Neuron (in vitro differentiated cells): ENCODE results near the gene CCL27.

Experiments used
- H2AFZ ChIP-seq: one replicate; pipeline ENCODE4 v1.6.1; 2013; ENCODE audit warnings: low read depth, mild to moderate bottlenecking, inconsistent platforms, low read length, moderate library complexity
- H3K27me3 ChIP-seq: one replicate; pipeline ENCODE4 v1.6.1; 2013; ENCODE audit warnings: low read length; ENCODE audit not compliant: insufficient read depth
- H3K36me3 ChIP-seq: one replicate; pipeline ENCODE4 v1.6.1; 2013; ENCODE audit warnings: low read length; ENCODE audit not compliant: insufficient read depth
- H3K4me1 ChIP-seq: one replicate; pipeline ENCODE4 v1.6.1; 2013; ENCODE audit warnings: low read length; ENCODE audit not compliant: insufficient read depth
- H3K4me3 ChIP-seq: 2 replicates; pipeline ENCODE4 v1.5.1; 2013; ENCODE audit warnings: mild to moderate bottlenecking, low read length, moderate library complexity
- H3K9me3 ChIP-seq: one replicate; pipeline ENCODE4 v1.6.1; 2013; ENCODE audit warnings: low read length

Gene CCL27

DNA sequence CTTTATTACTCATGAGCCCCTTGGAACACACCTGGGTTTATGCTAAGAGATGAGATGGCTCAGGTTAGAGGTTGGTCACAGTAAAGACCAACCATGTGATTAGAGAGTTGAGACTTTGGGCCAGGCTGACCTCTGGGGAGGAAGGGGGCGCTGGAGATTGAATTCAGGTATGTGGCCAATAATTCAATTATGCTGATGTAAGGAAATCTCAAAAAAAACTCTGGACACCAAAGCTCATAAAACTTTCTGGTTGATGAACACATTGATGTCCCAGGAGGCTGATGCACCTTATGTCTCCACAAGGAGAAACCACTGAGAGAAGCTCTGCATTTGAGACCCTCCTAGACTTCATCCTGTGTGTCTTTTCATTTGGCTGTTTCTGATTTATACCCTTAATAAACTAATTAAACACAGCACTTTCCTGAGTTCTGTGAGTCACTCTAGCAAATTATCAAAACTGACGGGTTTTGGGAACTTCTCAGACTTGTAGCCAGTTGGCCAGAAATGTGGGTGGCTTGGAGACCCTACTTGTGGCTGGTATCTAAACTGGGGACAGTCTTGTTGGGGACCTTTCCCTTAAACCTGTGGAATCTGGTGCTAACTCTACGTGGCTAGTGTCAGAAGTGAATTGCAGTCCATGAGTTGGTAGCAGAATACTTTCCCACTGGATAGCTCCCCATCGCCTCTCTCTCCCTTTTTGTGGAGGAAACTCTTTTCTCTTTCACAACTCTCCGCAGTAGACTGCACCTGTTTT is 7.5 kb upstream of the CCL27 start:
- H3K4me1 ChIP-seq: peaks cover 4% of the 10 kb centered on the region
- no peaks in the 10 kb centered on the region for H3K36me3 ChIP-seq
- H2AFZ ChIP-seq: no peak overlapping the region
- no peak overlapping the region for H3K4me3 ChIP-seq
- no peaks in the 10 kb centered on the region for H3K27me3 ChIP-seq
- H3K9me3 ChIP-seq: no peaks in the 10 kb centered on the region

DNA sequence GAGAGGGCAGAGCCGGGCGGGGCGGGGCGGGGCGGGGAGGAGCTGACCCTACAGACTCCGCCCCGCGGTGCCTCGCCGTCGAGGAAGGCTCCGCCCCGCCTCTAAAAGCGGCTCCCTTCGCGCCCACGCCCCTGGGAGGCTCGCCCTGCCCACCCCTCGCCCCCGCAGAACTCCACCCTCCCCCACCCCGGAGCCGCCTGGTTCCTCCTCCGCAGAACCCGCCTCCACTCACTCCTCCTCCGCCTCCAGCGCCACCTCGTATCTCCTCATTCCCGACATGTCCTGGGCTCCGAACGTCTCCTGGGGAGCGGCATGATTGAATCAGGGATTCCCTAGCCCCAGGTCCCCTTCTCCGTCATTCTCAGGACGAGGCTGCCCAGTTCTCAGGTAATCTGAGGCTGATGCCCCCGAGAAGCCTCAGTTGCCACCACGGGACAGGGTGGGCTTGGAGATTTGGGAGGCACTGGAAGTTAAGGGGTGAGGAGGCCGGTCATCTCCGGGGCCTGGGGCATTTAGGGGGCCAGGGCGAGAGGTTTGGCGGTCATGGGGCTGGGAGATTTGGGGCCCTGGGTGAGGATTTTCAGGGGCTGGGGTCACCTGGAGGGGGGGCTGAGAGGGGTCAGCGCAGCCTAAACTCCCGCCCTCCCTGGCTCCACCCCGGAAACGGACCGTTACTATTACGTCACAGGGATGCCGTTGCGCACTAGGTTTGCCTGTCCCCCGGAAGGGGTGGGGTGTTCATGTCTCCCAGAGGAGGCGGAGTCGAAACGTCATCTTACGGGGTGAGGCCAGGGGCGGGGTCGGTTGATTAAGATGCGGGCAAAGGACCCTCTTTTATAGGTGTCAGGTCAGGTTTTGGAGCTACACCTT is 3.2 kb upstream of the CCL27 start:
- Histone ChIP-seq H3K4me1 (peaks cover 7% of the 10 kb centered on the region), H3K9me3 (no peaks in the 10 kb centered on the region), H3K36me3 (no peaks in the 10 kb centered on the region), H3K4me3 (peak overlapping the region; percentile 60), H2AFZ (peak overlapping the region; percentile 52), H3K27me3 (no peaks in the 10 kb centered on the region)

DNA sequence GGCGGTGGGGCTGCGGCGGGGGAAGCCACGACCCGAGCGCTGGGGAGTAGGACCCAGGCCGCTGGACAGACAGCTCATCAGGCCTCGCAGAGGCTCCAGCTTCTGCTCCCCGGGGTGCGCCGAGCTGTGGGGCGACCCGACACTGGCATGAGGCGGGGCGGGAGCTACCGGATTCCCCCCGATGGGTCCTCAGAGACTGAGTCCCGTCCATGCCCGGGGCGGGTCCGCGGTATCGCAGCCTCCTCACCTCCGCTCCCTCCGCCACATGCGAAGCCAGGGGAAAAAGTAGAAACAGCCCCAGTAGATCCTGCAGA is 2.6 kb upstream of the CCL27 start:
- H3K27me3 ChIP-seq: no peaks in the 10 kb centered on the region
- peak overlapping the region; percentile 46 for H3K4me3 ChIP-seq
- no peaks in the 10 kb centered on the region for H3K9me3 ChIP-seq
- peak overlapping the region; percentile 52 for H2AFZ ChIP-seq
- H3K4me1 ChIP-seq: peaks cover 7% of the 10 kb centered on the region
- no peaks in the 10 kb centered on the region for H3K36me3 ChIP-seq

DNA sequence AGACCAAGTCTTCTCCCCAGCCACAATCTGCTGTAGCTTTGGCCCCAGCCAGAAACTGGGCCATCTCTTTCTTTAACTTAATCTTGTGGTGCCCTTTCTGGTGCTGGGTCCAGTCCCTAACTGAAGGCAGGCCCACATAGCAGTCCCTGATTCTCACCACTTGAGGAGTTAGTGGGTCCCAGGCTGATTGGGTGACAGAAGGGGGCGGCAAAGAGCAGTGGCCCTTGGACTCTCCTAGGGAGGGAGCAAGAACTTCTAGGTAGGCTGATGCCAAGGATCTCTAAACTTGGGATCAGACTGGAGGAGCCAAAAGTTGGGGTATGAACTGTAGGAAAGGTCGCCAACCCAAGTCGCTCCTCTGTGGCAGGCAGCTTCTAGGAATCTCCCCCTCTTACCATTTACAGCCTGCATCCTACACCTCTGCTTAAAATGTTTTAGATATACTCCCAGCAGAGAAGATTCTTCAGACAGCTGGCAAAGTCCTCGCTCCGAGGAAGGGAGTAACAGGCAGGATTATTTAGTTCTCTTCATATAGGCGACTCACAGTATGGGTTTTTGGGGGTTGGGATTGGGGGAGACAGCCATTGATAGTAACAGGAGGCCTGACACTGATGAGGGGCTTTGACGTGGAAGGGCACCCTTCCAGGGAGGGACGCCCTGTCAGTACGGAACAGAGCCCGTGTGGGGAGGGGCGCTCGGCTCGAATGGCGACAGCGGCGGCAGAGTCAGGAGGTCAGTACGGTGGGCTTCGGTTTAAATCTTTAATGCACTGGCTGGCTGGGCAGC is 2.0 kb upstream of the CCL27 start:
- Histone ChIP-seq H3K4me1 (peaks cover 7% of the 10 kb centered on the region), H2AFZ (peak overlapping the region; percentile 52), H3K36me3 (no peaks in the 10 kb centered on the region), H3K4me3 (peak overlapping the region; percentile 46), H3K9me3 (no peaks in the 10 kb centered on the region), H3K27me3 (no peaks in the 10 kb centered on the region)

DNA sequence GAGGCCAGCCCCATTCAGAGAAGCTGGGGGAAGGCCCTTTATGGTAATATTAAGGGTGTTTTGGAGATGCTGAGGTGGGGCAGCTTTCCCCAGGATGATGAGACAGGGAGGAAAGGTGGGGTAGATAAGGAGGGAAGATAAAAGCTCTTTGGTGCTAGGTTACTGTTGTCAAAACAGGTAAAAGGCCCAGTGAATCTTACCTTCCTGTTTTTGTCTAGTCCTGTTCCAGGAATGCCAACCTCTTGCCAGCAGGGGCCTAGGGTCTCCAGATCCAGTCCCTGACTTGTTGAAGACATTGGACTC is 797 bp upstream of the CCL27 start:
- Histone ChIP-seq H2AFZ (no peak overlapping the region), H3K4me3 (no peak overlapping the region), H3K9me3 (no peaks in the 10 kb centered on the region), H3K27me3 (no peaks in the 10 kb centered on the region), H3K4me1 (peaks cover 7% of the 10 kb centered on the region), H3K36me3 (no peaks in the 10 kb centered on the region)

DNA sequence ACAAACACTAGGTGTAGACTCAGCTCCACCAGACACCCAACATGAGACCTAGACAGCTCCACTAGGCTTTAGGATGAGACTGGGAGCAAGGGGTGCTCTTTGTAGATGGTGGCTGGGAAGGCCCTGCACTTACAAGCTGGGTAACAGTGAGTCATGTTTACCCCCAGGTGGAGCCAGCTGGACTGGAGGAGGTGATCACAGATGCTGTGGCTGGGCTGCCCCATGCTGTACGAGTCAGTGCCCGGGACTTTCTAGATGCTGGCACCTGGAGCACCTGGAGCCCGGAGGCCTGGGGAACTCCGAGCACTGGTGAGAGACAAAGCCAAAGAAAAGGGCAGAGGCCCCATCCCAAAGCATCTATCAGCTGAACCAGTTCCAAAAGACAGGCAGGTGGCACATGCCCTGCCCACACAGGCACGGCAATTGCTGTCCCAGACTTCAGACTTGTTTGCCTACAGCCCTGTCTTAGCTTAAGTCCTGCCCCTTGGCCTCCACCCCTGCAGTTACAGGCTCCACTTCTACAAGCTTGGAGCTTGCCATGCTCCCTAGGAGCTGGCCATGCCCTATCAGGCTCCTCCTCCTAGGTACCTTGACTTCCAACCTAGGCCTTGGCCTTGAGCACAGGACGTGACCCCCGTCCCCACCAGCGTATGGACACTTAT is 2.7 kb downstream of the CCL27 start:
- Histone ChIP-seq H3K4me1 (peaks cover under 1% of the 10 kb centered on the region), H3K36me3 (no peaks in the 10 kb centered on the region), H2AFZ (no peak overlapping the region), H3K4me3 (no peak overlapping the region), H3K9me3 (no peaks in the 10 kb centered on the region), H3K27me3 (no peaks in the 10 kb centered on the region)

DNA sequence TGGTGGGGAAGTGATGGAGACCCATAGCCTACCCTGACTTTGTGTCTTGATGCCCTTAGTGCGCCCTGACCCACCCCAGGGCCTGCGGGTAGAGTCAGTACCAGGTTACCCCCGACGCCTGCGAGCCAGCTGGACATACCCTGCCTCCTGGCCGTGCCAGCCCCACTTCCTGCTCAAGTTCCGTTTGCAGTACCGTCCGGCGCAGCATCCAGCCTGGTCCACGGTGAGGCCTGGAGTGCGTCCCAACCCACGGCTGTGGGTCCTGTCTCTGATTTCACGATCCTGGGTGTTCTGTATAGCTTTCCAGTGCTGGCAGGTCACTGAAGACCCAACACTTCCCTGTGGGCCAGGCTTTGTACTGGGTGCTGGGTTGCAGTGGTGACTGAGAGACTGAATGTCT is 4.0 kb downstream of the CCL27 start:
- Histone ChIP-seq H3K4me1 (peaks cover 7% of the 10 kb centered on the region), H3K9me3 (no peaks in the 10 kb centered on the region), H2AFZ (no peak overlapping the region), H3K27me3 (no peaks in the 10 kb centered on the region), H3K4me3 (no peak overlapping the region), H3K36me3 (no peaks in the 10 kb centered on the region)

DNA sequence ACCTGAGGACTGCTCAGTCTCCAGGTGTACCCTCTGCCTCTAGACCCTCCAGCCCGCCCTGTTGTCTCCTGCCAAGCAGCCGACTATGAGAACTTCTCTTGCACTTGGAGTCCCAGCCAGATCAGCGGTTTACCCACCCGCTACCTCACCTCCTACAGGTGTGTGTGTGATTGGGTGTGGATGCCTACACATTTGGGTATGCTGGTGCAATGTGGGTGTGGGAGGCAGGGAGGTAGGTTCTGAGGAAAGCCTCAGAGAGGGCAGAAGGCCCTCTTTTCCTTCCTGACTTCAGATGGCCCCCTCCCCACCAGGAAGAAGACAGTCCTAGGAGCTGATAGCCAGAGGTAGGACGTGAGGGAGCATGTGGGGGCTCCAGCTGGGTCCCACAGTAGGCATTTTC is 5.5 kb downstream of the CCL27 start:
- Histone ChIP-seq H3K27me3 (no peaks in the 10 kb centered on the region), H3K36me3 (no peaks in the 10 kb centered on the region), H2AFZ (no peak overlapping the region), H3K9me3 (no peaks in the 10 kb centered on the region), H3K4me1 (peaks cover 20% of the 10 kb centered on the region), H3K4me3 (no peak overlapping the region)

DNA sequence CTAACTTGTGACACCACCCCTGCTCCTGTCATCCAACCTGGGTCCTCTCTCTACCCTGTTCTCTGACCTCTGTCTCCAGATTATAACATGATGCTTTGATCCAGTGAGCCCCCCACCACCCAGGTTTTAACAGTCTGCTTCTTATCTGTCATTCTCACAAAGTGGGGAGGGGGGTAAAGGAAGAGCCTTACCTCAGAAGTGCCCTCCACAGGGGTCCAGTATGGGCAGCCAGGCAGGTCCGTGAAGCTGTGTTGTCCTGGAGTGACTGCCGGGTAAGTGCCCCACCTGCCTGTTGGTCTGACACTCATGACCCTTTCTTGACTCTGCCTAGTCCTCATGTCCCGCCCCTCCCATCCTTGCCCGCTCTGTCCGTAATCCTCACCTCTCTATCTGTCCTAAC is 7.1 kb downstream of the CCL27 start:
- Histone ChIP-seq H3K36me3 (no peaks in the 10 kb centered on the region), H3K9me3 (no peaks in the 10 kb centered on the region), H3K4me3 (no peak overlapping the region), H3K4me1 (peaks cover 32% of the 10 kb centered on the region), H3K27me3 (no peaks in the 10 kb centered on the region), H2AFZ (no peak overlapping the region)

DNA sequence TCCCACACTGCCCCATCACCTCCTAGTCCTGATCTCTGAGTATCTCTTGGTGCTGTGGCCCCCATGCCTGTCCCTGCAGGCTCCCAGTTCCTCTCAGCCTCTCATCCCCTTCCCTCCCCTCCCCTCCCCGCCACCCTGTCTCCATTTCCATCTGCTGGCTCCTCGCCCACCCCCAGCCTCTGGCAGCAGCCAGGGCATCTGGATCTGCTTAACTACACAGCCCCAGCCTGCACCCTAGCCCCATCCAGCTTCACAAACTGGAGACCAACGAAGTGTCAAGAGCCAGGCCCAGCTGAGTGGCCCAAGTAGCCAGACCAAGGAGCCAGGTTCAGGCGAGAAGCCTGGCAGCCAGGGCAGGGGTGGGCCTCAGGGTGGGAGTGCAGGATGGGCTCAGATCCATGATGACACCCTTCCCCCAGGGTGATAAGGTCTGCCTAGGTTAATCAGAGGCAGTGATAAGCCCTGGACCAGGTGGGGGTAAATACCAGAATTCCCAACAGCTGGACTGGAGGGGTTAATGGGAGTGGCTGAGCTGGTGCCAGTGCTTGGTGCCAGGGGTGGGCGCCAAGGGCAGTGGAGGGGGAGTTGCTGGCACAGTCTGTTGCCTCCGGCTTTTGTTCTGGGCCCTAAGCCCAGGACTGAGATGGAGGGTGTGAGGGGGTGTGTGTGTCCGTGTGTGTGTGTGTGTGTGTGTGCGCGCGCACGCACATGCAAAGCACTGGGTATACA is 8.0 kb downstream of the CCL27 start:
- Histone ChIP-seq H3K9me3 (no peaks in the 10 kb centered on the region), H2AFZ (no peak overlapping the region), H3K4me3 (no peak overlapping the region), H3K27me3 (no peaks in the 10 kb centered on the region), H3K36me3 (peaks cover 3% of the 10 kb centered on the region), H3K4me1 (peaks cover 32% of the 10 kb centered on the region)

DNA sequence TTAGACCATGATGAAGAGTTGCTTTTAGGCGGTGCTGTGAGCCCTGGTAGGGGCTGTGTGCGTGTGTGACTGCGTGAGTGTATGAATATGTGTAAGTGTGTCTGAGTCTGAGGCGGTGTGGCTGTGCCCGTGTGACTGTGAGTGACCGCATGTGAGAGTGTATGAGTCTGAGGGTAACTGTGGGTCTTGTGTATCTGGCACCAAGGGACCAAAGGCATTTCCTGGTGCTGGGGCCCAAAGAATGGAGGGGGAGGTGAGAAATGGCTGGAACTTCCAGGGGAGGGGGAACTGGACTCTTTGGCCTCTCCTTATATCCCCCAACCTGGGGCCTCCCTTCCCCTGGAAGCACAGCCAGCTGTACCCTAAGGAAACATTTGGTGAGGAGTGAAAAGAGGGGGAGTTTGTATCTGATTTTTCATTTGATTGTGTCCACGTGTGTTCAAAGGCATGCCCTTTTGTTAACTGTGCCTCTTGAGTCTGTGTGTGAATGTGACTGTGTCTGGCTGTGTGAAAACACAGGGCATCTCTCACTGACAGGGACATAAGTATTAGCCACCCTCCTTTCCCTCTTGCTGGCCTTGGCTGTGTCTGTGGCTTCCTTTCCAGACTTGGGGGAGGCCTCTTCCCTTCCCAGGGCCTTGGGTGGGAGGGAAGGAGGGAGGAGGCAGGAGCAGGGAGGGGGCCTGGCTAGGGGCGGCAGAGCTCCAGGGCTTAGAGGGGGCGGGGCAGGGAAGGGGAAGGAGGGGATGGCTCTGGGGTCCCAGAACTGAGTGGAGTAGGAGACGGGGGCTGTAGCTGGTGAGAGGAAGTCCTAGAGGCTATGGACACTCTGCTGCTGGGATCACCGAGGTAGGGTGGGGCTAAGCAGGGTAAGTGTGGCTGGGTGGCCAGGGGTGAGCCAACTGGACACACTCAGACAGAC is 9.0 kb downstream of the CCL27 start:
- H2AFZ ChIP-seq: no peak overlapping the region
- H3K9me3 ChIP-seq: no peaks in the 10 kb centered on the region
- no peak overlapping the region for H3K4me3 ChIP-seq
- H3K36me3 ChIP-seq: peaks cover 12% of the 10 kb centered on the region
- peaks cover 32% of the 10 kb centered on the region for H3K4me1 ChIP-seq
- H3K27me3 ChIP-seq: no peaks in the 10 kb centered on the region

DNA sequence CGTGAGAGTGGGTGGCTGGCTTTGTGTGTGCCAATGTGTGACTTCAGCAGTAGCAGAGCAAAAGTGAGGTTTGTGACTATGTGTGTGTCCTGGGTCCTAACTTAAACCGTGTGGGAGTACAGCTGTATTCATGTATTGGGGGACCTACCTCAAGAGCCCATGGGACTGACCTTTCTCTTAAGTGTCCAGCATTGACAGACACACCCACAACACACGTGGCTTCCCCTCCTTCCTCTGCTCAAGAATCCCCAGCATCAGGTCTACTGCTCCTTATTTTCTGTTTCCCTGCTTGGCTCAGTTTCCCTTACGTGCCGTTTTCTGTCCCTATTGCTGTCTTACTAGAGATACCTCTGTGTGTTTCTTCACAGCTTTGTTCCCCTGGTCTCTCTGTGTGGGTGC is 9.9 kb downstream of the CCL27 start:
- Histone ChIP-seq H3K4me3 (peak overlapping the region; percentile 51), H3K9me3 (no peaks in the 10 kb centered on the region), H3K4me1 (peaks cover 37% of the 10 kb centered on the region), H2AFZ (no peak overlapping the region), H3K36me3 (peaks cover 13% of the 10 kb centered on the region), H3K27me3 (no peaks in the 10 kb centered on the region)
